Gastrocnemius medialis (tissue), 4 donors: ENCODE data around the gene CST4.
"Not testable (repeated sequence)": the region's sequence is repeated elsewhere in the genome, so short reads cannot be mapped to it uniquely, and the experiment has no call there.

ENCODE experiments used
- POLR2A ChIP-seq, 2 donors: fragments of 450-650 bp; IDR thresholded peaks; one replicate each; pipeline ENCODE4 v1.6.1; 2017; ENCODE audit warnings: antibody characterized with exemption in 2 of 2, mild to moderate bottlenecking in 2 of 2, moderate library complexity in 2 of 2
- TF ChIP-seq, protein P1 (sequence below), 5 experiments: fragments of 450-650 bp in 3 of 5; fragments of 200-600 bp in 2 of 5; sonication (generic) in 2 of 5; IDR thresholded peaks in 4 of 5; conservative IDR thresholded peaks in 1 of 5; 1 replicate in 4 of 5; 2 replicates in 1 of 5; pipeline ENCODE4 v1.5.1; 2016 to 2019; ENCODE audit warnings: antibody characterized with exemption in 5 of 5, mild to moderate bottlenecking in 3 of 5, moderate library complexity in 3 of 5

DNA sequence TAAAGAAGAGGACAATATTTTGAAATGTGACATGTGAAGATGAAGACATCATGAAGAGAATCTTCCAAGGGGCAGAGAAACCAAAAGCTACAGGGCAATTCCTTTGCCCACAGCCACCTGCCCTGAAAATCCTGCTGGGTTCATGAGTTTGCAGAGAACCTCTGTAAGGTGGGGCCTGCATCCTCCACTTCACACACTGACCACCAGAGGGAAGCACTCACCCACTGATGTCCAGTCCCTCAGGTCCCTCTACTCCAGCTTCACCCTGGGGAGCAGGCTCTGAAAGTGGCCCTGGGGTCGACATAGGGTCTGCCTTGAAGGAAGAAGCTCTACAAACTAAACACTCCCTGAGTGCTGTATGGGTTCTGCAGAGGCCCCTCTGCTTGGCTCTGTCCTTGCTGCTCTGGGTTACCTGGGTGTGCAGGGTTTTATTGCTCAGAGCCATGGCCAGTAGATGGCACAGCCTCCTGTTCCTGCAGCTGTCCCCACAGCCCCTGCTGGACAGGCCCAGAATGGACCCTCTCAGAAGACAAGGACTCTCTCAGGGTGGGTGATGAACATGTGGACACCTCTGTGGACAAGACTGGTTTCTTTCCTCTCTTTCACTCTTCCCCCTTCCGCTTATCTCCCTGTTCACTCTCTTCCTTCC is 34.9 kb upstream of the CST4 start:
- TF ChIP-seq, protein P1, sequence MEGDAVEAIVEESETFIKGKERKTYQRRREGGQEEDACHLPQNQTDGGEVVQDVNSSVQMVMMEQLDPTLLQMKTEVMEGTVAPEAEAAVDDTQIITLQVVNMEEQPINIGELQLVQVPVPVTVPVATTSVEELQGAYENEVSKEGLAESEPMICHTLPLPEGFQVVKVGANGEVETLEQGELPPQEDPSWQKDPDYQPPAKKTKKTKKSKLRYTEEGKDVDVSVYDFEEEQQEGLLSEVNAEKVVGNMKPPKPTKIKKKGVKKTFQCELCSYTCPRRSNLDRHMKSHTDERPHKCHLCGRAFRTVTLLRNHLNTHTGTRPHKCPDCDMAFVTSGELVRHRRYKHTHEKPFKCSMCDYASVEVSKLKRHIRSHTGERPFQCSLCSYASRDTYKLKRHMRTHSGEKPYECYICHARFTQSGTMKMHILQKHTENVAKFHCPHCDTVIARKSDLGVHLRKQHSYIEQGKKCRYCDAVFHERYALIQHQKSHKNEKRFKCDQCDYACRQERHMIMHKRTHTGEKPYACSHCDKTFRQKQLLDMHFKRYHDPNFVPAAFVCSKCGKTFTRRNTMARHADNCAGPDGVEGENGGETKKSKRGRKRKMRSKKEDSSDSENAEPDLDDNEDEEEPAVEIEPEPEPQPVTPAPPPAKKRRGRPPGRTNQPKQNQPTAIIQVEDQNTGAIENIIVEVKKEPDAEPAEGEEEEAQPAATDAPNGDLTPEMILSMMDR (IDR thresholded peaks at IDR 0.05 in 4 of 5, conservative IDR thresholded peaks at IDR 0.05 in 1 of 5): peak in 2 of 5 experiments; percentile 31 to 36
- TF ChIP-seq POLR2A (IDR thresholded peaks at IDR 0.05): not testable (repeated sequence)
